ENCODE data around the gene SYCP1.

DNA sequence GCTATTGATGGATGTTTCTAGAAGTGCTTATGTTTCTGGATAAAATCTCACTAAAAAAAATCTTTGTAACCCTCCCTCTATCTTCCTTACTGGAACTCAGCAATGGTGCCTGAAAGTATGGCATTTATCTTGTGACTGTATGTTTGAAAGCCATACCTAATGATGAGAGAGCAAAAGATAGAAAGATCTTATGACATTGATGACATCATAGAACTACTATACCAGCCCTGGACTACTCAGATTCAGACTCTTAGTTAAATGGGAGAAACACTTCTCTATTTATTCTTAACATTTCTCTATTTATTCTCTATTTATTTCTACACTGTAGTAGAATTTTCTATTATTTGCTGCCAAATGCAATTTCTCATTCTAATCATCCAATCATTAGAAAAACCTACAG, 32.7 kb upstream of the SYCP1 start:
- TF ChIP-seq POLR2AphosphoS5 (IDR thresholded peaks at IDR 0.05; ENCODE audit: low read depth, low read length) (no peak), POLR2A (IDR thresholded peaks at IDR 0.05; ENCODE audit: low read depth, low read length) (no peak), TAF1 (IDR thresholded peaks at IDR 0.05; ENCODE audit: low read depth, low read length) (no peak), POU2F2 (IDR thresholded peaks at IDR 0.05; ENCODE audit: low read depth, low read length) (no peak)
